HG03159 (cell line): ENCODE results near the gene TERT.
"Not testable (repeated sequence)": the region's sequence is repeated elsewhere in the genome, so short reads cannot be mapped to it uniquely, and the experiment has no call there.

Experiments used
- ATAC-seq: cut with Tn5 transposase; IDR thresholded peaks from one replicate; pipeline ENCODE4 v1.9.1; 2021; ENCODE audit warnings: mild to moderate bottlenecking, moderate library complexity; ENCODE audit not compliant: unreplicated experiment

TERT gene

DNA sequence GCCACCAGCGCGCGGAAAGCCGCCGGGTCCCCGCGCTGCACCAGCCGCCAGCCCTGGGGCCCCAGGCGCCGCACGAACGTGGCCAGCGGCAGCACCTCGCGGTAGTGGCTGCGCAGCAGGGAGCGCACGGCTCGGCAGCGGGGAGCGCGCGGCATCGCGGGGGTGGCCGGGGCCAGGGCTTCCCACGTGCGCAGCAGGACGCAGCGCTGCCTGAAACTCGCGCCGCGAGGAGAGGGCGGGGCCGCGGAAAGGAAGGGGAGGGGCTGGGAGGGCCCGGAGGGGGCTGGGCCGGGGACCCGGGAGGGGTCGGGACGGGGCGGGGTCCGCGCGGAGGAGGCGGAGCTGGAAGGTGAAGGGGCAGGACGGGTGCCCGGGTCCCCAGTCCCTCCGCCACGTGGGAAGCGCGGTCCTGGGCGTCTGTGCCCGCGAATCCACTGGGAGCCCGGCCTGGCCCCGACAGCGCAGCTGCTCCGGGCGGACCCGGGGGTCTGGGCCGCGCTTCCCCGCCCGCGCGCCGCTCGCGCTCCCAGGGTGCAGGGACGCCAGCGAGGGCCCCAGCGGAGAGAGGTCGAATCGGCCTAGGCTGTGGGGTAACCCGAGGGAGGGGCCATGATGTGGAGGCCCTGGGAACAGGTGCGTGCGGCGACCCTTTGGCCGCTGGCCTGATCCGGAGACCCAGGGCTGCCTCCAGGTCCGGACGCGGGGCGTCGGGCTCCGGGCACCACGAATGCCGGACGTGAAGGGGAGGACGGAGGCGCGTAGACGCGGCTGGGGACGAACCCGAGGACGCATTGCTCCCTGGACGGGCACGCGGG, at the start of gene TERT:
TERT (minus strand) TSS at position 234 of the 815 bp plus-strand sequence; CDS start at position 155, 79 bp downstream.
- ATAC-seq = no peak

DNA sequence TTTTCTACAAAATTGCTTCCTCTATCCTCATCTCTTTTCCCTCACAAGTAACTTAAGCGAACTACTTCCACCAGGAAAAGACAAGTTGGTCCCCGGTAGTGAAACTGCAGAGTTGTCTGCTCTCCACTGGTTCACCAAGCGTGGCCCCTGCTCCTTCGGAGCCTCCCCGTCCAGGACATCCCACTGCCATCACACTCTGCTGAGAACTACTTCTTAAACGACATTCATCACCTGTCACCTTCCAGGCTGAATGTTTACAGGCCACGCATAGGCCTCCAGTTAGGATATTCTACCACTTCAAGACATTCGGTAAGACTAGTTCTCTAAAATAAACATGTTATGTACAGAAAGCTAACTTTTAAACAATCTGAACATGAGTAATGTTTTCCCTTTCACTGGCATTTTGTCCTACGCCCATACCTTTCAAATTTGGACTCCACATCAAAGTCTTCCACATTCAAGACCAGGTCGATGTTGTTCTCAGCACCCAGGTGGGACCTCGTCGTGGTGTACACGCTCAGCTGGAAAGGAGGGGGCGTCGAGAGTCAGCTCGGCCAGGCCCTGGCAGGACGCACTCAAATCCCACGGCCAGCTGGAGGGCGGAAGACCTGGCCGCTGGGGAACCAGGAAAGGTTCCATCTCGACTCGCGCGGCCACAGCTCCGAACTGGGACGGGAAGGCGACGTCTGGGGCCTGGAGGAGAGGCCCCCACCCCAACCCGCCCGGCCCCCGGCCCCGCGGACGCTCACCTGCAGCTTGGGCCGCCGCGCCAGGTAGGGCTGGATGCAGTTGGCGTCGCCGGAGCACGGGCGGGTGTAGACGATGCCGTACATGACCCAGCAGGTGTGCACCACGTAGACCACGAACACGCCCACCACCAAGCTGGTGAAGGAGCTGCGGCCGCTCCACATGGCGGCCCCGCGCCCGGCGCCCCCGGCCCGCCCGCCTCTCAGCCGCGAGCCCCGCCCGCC, 49.3 kb upstream of the TERT start:
- peak; percentile 15 for ATAC-seq

DNA sequence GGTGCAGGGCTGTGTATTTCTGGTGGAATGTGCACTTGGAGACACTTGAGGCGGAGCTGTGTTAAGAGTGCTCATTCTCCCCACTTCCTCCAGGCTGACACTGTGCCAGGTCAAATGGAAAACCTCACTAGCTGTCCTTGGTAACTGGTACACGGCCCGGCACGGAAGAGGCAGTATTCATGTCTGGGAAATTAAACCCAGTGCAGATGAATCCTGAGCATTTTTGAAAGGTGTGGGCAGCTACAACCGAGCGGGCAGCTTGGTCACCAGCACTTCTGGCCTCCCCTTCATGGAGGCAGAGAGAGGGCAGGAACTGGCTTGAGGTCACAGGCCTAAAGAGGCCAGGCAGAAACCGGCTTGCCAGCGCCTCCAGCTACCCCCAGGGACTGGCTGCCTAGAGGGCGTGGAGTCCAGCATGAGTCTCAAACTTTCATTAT, 48.5 kb upstream of the TERT start:
- ATAC-seq = no peak

DNA sequence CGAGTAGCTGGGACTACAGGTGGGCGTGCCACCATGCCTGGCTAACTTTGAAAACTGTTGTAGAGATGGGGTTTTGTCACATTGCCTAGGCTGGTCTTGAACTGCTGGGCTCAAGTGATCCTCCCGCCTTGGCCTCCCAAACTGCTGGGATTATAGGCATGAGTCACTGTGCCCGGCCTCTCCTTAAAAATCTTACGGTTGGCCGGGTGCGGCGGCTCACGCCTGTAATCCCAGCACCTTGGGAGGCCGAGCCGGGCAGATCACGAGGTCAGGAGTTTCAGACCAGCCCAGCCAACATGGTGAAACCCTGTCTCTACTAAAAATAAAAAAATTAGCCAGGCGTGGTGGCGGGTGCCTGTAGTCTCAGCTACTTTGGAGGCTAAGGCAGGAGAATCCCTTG, 47.8 kb upstream of the TERT start:
- ATAC-seq = not testable (repeated sequence)

DNA sequence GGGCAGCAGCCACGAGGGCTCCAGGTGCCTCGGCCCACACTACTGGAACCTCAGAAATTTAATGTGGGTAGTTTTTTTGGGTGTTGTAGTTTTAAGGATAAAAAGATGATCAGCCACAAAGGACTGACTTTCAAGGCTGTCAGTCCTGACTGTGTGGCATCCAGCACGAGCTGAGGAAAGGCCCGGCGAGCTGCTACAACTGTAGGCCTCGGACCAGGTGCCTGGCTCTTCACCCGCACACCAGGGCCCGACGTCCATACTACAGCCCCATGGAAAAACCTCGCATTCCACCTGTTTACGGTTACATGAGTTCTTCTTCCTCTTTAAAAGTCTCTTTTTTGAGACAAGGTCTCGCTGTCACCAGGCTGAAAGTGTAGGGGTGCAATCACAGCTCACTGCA, 47.4 kb upstream of the TERT start:
- no peak for ATAC-seq

DNA sequence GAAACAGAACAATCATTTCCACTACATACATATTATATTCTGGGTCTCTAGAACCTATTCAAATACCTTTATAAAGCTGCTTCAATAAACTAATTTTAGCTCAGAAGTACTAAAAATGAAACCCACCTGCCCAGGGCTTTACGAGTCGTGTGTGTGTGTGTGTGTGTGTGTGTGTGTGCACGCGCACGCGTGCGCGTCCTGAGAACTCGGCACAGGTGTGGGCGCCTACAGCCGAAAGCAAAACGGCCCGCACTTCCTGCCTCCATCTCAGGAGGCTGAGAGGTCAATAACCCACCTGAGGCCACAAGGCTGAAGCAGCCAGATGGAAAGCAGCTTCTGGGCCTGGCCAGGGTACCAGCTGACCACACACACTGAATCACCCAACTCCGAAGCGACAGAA, 47.0 kb upstream of the TERT start:
- no peak for ATAC-seq

DNA sequence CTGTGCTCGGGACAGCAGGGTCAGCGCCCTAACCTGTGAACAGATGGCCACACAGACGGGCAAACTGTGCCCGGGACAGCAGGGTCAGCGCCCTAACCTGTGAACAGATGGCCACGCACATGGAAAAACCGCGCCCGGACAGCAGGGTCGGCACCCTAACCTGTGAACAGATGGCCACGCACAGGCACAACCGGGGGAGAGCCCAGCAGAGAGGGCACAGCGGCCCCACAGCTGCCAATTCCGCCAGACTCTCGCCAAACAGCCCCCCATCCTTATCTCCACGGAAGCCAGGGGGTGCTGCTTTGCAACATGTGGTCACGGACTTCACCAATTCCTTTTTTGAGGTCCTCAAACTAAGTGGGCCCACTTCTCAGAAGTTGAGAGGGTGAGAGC, 44.9 kb upstream of the TERT start:
- not testable (repeated sequence) for ATAC-seq

DNA sequence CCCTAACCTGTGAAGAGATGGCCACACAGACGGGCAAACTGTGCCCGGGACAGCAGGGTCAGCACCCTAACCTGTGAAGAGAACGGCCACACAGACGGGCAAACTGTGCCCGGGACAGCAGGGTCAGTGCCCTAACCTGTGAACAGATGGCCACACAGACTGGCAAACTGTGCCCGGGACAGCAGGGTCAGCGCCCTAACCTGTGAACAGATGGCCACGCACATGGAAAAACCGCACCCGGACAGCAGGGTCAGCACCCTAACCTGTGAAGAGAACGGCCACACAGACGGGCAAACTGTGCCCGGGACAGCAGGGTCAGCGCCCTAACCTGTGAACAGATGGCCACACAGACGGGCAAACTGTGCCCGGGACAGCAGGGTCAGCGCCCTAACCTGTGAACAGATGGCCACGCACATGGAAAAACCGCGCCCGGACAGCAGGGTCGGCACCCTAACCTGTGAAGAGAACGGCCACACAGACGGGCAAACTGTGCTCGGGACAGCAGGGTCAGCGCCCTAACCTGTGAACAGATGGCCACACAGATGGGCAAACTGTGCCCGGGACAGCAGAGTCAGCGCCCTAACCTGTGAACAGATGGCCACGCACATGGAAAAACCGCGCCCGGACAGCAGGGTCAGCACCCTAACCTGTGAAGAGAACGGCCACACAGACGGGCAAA, 44.4 kb upstream of the TERT start:
- ATAC-seq = not testable (repeated sequence)

DNA sequence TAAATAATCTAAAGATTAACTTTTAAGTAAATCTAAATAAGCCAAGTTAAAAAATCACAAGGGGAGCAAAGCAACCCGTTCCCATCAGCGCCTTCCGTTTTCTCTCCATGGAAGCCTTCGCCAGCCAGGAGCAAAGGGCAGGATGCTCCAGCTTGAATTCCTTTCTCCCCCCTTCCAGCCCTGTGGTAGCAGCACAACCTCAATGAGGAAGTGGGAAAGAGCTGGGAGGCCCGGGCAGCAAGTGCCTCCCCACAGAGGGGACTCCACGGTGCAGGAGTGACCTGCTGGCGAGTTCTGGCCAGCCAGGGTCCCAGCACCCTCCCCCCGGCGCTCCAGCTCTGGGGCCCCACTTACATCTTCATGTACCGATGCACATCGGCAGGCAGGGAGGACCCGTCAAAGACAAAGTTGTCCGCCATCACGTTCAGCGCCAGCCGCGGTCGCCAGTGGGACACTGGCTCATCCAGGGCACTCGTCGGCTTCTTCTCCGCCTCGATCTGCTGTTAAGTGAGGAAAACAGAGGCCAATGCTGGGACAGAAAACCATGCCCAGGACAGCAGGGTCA, 43.7 kb upstream of the TERT start:
- no peak for ATAC-seq

DNA sequence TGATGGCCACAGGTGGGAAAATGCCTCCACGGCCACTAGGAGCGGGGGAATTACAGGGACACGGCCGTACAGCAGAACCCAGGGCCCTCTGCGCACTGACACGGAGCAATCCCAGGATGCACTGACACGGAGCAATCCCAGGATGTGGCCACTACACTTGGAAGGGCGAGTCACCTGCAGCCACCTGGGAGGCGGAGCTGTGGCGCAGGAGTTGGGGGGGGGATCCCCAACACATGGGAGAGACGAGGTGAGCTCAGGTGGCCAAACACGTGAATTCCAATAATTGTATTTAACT, 43.3 kb upstream of the TERT start:
- ATAC-seq = no peak

DNA sequence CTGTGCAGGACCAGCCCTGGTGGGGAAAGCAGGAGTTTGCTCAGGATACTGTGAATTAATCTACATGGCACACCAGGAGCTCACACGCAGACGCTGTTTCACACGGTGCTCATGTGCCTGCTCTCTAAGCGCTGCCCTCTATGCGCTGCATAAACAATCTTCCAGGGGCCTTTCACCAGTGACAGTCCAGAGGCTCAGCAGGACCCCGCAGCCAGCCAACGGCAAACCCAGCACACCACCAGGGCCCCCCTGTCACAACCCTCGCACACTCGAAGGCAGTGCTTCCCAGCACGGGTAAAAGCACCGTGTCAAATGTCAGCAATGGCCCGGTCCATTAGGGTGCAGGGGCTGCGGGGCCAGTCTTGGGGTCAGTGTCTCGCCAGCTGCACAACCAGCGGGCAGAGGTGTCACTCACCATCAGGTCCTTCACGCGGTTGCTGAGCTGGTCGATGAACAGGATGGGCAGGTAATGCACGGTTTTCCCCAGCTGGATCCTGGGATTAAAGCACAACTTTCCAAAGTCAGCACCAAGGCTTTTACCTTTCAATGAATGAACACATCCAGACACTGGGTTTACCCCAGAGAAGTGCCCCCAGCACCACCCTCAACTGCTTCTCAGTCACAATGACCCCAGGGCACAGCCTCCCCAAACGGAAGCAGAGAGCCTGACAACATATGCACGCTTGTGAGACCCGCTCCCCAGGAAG, 42.8 kb upstream of the TERT start:
- no peak for ATAC-seq

DNA sequence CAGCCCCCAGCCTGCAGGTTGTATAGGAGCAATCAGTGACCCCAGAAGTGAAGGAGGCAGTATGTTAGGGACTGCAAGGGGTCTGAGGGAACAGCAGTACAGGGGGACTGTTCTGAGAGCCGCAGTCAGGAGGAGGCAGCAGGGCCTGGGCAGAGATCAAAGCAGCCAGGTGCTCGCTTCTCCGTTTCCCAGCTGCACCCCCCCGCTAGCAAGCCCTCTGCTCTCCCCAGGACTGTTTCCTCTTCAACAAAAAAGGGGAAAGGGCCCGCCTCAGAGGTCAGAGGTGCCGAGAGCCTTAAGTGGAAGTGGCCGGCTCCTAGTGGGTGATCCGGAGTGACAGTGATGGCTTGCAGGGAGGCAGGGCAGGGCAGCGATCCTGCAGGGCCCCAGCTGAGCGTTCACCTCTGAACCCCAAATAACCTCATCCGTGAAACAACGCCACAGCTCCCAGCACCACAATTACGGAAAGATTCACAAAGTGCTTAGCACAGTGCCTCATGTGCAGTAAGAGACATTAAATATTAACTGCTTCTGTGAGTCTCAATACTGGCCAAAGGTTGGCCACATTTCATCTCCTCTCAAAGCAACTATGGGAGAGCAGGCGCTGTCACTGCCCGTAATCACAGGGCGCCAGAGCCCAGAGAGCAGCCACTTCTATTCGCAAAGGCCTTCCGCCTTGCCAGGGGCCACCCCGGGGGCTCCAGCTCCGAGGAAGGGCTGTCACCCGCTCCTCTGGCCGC, 42.1 kb upstream of the TERT start:
- no peak for ATAC-seq

DNA sequence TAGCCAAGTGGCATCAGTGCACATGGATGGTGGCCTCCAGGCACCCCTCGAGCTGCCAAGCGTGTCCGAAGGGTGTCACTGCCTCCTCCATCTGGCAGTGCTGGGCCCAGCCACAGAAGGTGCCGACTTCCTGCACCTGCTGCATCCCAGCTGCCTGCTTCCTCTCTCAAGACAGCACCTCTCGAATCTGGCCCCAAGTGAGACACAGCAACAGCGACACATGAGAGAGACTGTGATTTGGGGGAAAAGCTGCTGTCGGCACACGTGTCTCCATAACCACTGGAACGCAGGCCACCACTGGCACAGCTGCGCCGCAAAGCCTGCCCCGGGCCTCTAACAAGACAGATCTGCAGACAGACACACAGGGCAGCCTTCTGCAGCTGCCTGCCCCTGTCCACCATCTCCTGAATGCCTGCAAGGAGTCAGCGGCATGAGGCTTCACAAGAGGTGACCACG, 41.3 kb upstream of the TERT start:
- ATAC-seq = no peak

DNA sequence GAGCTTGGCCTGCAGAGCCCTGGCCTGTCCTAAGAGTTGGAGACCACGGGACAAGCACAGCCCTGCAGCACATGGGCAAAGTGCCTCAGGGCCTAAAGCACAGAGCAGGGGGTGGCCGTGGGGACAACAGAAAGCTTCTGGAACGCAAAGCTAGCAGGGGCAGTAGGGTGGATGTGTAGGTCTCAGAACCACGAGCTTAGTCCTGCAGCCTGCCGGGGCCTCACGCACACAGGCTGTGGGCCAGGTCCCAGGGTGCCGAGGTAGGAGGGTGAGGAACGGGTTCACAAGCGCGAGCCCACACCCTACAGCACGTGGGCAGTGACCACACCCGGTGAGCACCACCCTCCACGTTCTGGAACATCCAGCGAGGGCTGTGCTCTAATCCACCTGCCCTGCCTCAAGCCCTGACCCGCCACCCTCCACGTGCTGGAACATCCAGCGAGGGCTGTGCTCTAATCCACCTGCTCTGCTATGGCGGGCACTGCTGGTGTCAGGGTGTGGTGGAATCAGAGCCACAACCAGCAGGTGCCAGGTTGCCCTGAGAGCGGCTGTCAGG, 40.8 kb upstream of the TERT start:
- no peak for ATAC-seq

DNA sequence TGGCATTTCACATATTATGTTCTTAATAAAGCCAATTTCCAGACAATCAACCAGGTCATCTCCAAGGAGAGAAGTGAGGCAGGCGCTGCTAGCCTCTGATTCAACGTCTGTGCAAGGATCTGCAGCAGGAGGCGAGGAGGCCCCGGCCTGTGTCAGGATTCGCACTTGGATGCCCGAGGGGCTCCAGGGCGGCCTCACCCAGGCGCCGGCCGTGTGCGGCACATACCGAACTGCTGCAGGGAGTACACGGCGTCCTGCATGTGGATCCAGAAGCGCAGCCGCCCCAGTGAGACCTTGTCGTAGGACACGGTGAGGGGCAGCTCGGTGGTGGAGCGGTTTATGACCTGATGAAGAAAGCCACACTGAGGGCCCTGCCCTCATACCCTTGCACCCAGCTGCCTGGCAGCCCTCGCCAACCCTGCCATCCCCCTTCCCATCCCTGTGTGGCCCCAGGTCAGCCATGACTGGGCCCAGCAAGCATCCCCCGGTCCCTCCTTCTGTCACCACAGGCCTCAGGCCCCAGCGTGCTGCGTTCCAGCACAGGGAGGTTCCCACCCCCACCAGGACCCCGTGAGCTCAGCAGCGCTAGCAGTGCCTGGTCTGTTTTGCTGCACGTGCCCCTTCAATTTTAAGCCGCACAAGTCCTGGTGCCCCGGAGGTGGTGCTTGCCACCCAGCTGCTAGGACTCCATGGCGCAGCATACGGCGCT, 40.1 kb upstream of the TERT start:
- ATAC-seq = no peak

DNA sequence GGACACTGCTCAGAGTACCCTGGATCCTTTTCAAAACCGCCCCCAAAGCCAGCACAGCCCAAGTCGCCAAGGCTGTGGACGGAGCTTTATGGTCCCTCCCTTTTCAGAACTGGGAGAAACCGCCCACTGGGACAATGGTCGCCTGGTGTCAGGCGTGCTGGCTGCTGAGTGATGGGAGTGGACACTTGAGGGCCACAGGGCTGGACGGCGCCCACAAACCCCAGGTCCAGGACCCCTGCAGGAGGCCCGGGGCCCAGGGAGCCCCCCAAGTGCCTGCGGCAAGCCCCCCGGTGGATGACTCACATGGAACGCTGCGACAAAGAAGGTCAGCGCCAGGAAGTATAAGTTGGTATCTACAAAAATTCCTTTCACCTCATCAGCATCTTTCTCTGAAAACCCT, 39.1 kb upstream of the TERT start:
- no peak for ATAC-seq

DNA sequence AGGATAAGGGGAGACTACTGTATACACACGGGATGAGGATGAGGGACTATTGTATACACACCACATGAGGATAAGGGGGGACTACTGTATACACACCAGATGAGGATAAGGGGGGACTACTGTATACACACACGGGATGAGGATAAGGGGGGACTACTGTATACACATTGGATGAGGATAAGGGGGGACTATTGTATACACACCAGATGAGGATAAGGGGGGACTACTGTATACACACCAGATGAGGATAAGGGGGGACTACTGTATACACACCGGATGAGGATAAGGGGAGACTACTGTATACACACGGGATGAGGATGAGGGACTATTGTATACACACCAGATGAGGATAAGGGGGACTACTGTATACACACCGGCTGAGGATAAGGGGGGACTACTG, 38.4 kb upstream of the TERT start:
- ATAC-seq = not testable (repeated sequence)

DNA sequence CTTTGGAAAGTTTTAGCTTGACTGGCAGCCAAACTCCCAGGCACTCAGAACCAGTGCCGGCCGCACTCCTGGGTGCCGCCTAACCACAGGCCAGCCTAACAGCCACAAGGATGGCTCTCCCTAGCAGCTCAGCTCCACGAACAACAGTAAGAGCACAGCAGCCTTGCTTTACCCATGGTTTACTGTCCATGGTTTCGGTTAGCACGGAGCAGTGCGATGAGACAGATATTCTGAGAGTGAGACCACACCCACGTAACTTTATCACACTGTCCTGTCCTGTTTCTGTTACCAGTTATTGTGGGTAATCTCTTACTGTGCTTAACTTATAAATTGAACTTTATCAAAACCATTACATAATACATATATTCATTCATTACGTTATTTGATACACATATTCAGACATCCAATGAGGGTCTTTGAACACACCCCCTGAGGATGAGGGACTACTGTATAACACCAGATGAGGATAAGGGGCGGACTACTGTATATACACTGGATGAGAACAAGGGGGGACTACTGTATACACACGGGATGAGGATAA, 37.7 kb upstream of the TERT start:
- no peak for ATAC-seq
